Skin of body (tissue), 2 donors: Measurements from ENCODE around the gene MED16. TPM values are rescaled to one million over a fixed set of nuclear protein-coding genes. Genes with fewer than 3 reads are reported as not detected.
"Not testable (repeated sequence)": the region's sequence is repeated elsewhere in the genome, so short reads cannot be mapped to it uniquely, and the experiment has no call there.

Experiments used
- DNase-seq: peaks from one replicate; lab custom pipeline; 2025; lab: John Stamatoyannopoulos, UW
- total RNA-seq: library from RNA; depleted of rRNA; stranded (reverse); fragments of >200 nt; gene quantifications from one replicate; pipeline ENCODE4 v1.2.3, GENCODE V29; 2014

Gene MED16
- total RNA-seq, 1 donor from 2014 or later = 16.5 TPM

- no peak for DNase-seq
These were observed 18.4 kb upstream of the MED16 start for GRCh38 chr19:911197-912033.

- DNase-seq = no peak
These were observed 14.3 kb upstream of the MED16 start for GRCh38 chr19:907183-907853.

- no peak for DNase-seq
These were observed 13.5 kb upstream of the MED16 start for GRCh38 chr19:906480-906879.

GRCh38 chr19:904545-904944 is 11.6 kb upstream of the MED16 start:
- no peak for DNase-seq

- no peak for DNase-seq
These were observed 10.3 kb upstream of the MED16 start for GRCh38 chr19:903266-903797.

GRCh38 chr19:902446-903226 is 9.6 kb upstream of the MED16 start:
- DNase-seq = no peak

GRCh38 chr19:902093-902370 is 9.0 kb upstream of the MED16 start:
- no peak for DNase-seq

GRCh38 chr19:901216-902092 is 8.5 kb upstream of the MED16 start:
- no peak for DNase-seq

- DNase-seq = no peak
These were observed 7.5 kb upstream of the MED16 start for GRCh38 chr19:900302-901111.

GRCh38 chr19:900043-900301 is 7.0 kb upstream of the MED16 start:
- no peak for DNase-seq

- DNase-seq = no peak
These were observed 6.5 kb upstream of the MED16 start for GRCh38 chr19:899336-900042.

- no peak for DNase-seq
These were observed 5.7 kb upstream of the MED16 start for GRCh38 chr19:898663-899062.

- no peak for DNase-seq
These were observed 4.6 kb upstream of the MED16 start for GRCh38 chr19:897442-898039.

GRCh38 chr19:896999-897398 is 4.0 kb upstream of the MED16 start:
- no peak for DNase-seq

- DNase-seq = no peak
These were observed 3.4 kb upstream of the MED16 start for GRCh38 chr19:896434-896833.

GRCh38 chr19:892243-892893 is 619 bp downstream of the MED16 start:
- DNase-seq = no peak

GRCh38 chr19:891421-892200 is 1.4 kb downstream of the MED16 start:
- DNase-seq = not testable (repeated sequence)

GRCh38 chr19:890831-891230 is 2.2 kb downstream of the MED16 start:
- DNase-seq = no peak
